NCI-H2227 (cell line): ENCODE data around the gene SHMT2.
"Not testable (repeated sequence)": the region's sequence is repeated elsewhere in the genome, so short reads cannot be mapped to it uniquely, and the experiment has no call there.

ENCODE experiments used
- DNase-seq: peaks from one replicate; lab custom pipeline; 2025; ENCODE audit not compliant: unreplicated experiment; lab: John Stamatoyannopoulos, UW

The SHMT2 gene

DNA sequence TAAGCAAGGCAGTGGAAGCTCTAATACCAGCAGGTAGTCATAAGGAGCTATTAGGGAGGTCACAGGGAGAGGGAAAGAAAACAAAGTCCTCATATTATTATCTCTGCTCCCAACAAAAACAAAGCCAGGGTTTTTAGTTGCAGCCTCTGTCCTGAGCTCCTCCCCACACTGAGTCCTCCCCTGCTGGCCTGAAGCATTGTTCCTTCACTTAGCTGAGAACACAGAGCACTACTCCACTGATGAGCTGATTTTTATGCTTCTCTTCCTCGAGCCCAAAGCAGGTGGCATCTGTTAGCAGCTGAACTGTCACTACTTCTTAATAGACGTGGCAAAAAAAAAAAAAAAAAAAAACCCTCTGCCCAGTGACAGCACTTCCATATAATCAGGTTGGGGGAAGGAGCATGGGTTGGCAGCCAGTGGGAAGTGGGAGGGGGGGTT is 31.9 kb downstream of the SHMT2 start:
- peak; percentile 64 for DNase-seq

DNA sequence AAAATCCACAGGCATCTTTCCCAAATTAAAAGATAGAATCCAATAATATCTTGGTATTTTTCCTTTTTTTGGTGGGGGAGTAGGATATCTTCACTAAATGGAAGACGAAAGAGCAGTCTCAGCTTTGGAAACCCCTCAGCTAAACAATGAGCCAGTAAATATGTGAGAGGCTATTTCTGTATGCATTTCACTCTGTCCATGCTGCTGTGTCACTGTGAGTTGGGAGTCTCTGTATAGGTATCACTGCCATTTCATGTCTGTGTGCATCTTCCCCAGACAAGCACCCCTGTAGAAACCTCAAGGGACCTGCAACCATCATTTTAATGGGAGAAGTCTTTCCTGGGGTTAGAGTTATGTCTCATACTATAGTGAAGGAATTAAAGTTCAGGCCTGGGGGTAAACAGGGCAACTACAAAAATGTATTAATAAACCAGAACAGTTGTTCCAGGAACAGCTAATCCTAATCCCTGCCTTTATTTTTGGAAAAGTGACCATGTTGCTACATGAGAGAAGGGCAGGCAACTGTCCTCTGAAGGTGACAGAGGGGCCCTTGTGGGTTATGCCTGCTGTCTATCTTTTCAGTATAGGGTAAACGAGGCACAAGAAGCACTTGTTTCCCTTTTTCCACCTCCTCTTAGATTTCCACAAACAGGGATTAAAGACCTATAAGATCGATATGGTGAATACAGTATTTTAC is 32.8 kb downstream of the SHMT2 start:
- DNase-seq = no peak

DNA sequence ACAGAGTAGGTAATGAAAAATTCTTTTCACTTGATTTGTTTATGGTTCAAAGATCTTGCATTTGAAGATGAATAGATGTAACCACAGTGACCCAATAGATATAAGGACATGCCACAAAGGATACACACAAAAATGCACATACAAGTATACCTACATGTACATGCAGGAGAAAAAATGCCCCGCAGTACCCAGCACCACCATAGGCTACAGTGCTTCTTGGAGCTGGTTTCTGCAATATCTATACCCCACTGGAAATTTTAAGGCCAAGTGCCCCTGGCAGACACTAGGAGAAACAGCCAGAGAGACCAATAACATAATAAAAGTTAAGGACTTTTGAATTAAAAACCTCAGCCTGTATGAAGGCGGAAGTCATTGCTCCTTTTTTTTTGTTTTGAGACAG is 33.6 kb downstream of the SHMT2 start:
- no peak for DNase-seq

GRCh38 chr12:57266681-57267080 is 37.2 kb downstream of the SHMT2 start:
- no peak for DNase-seq

DNA sequence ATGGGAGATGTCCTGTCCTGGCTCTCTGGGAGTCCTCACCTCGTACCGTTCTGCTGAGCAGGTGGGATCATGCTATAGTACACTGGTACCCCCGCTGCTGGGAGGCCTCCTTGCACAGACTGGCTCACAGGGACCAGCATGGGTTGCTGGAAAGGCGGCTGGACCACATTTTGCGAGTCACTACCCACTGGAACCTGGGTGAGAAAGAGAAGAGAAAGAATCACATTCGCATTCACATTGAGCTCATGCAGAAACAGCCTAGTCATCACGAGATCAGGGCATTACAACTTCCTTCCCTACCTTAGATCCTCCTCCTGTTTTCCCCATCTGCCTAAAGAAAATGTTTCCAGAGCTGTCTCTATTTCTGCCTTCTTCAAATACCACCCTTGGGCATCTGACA is 38.8 kb downstream of the SHMT2 start:
- no peak for DNase-seq

DNA sequence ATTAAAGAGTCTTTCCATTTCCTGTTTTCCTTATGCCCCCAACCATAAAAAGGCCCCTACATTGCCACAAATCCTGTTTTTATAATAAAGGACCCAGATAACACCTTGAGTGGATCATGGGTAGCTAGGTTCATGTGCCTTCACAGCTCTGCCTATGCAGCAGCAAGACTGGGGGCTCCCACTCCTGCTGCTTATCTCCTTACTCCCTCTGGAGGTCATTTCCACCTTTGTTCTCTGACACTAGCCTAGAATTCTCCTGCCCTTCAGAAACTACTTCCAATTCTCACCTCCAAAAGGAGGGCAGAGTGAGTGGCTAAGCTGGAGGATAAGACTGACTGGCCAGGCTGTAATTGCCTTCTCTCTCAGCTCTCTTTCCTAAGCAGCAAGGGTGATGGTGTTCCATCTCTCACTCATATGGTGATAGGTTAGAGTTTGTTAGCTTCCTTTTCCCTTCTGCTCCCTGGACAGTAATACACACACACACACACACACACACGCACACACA is 41.5 kb downstream of the SHMT2 start:
- DNase-seq = no peak

GRCh38 chr12:57272337-57273151 is 43.0 kb downstream of the SHMT2 start:
- peak; percentile 52 for DNase-seq

GRCh38 chr12:57273516-57273915 is 44.0 kb downstream of the SHMT2 start:
- no peak for DNase-seq

DNA sequence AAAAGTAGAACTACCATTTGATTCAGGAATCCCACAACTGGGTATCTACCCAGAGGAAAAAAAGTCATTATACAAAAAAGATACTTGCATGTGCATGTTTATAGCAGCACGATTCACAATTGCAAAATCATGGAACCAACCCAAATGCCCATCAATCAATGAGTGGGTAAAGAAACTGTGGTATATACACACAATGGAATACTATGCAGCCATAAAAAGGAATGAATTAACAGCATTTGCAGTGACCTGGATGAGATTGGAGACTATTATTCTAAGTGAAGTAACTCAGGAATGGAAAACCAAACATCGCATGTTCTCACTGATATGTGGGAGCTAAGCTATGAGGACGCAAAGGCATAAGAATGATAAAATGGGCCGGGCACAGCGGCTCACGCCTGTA is 46.7 kb downstream of the SHMT2 start:
- not testable (repeated sequence) for DNase-seq

DNA sequence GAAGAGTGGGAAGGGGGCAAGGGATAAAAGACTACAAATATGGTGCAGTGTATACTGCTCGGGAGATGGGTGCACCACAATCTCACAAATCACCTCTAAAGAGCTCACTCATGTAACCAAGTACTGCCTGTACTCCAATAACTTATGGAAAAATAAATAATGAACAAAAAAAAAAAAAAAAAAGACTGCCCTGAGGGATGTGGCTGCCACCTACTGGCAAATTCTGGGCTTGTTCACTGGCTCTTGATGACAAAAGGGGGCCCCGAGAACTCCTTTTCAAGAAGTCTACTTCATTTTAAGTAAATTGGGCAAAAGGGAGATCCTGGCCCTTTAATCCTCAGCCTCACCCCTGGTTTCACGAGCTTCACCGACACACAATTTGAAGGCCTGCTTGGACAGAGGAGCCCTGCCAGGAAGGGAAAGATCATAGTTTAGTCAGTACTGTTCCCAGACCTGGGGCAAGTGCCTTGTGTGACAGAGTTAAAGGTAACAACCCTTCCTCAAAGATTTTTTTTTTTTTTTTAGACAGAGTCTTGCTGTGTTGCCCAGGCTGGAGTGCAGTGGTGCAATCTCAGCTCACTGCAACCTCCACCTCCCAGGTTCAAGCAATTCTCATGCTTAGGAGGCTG is 47.5 kb downstream of the SHMT2 start:
- DNase-seq = no peak

DNA sequence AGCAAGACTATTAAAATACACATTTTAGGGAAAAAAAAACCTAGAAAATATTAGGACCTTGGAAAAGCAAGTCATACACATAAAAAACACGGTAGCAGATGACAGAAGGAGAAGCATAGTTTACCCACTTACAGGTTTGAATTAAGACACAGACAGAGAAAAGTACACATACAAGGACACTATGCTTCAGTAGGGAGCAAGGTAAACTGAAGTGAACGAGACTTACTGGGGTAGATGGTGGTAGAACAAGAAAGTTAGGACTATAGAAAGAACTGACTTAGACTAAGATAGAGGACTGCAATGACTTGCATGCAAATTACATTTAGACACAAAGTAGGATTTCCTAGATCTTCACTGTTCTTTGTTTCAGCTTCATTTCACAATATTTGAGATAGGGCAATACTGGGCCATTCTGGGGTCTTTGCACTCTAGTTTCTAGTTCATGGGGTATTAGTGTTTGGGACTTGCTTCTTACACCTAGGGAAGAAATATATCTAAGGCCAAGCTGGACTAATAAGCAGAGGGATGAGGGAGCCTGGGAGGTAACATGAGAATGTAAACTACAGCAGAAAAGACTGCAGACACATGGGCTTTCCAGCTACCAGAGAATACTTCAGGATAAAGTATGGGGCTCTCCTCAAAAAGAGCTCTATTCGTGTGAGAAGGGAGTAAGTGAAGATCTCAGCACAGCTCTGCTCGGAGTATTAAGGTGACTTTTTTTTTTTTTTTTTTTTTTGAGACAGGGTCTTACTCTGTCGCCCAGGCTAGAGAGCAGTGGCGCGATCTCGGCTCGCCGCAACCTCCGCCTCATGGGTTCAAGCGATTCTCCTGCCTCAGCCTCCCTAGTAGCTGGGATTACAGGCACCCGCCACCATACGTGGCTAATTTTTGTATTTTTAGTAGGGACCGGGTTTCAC is 49.2 kb downstream of the SHMT2 start:
- DNase-seq = no peak

GRCh38 chr12:57280211-57281062 is 50.9 kb downstream of the SHMT2 start:
- peak; percentile 2 for DNase-seq

- not testable (repeated sequence) for DNase-seq
Measured at GRCh38 chr12:57282073-57282472, 52.6 kb downstream of the SHMT2 start.
